HuH-7 (cell line): ENCODE data around the gene MCTP2.

Experiments used
- DNase-seq: peaks from one replicate; pipeline ENCODE4 v3.0.0; 2011; ENCODE audit warnings: low spot score

The MCTP2 gene

GRCh38 chr15:94353488-94353820 is 122.1 kb downstream of the MCTP2 start:
- no peak for DNase-seq

GRCh38 chr15:94354655-94355054 is 123.3 kb downstream of the MCTP2 start:
- DNase-seq = no peak

GRCh38 chr15:94359716-94360115 is 128.4 kb downstream of the MCTP2 start:
- no peak for DNase-seq

- DNase-seq = no peak
Observed at GRCh38 chr15:94360251-94360685, 128.9 kb downstream of the MCTP2 start.

- DNase-seq = no peak
Observed at GRCh38 chr15:94362385-94363092, 131.2 kb downstream of the MCTP2 start.

- DNase-seq = no peak
Observed at GRCh38 chr15:94363382-94363781, 132.0 kb downstream of the MCTP2 start.

- no peak for DNase-seq
Observed at GRCh38 chr15:94366781-94367180, 135.4 kb downstream of the MCTP2 start.

- no peak for DNase-seq
Observed at GRCh38 chr15:94367726-94368535, 136.6 kb downstream of the MCTP2 start.

GRCh38 chr15:94370206-94370935 is 139.0 kb downstream of the MCTP2 start:
- no peak for DNase-seq

GRCh38 chr15:94370936-94371285 is 139.6 kb downstream of the MCTP2 start:
- no peak for DNase-seq

- no peak for DNase-seq
Observed at GRCh38 chr15:94372821-94373220, 141.5 kb downstream of the MCTP2 start.

GRCh38 chr15:94375997-94376396 is 144.6 kb downstream of the MCTP2 start:
- DNase-seq = no peak

GRCh38 chr15:94379986-94380385 is 148.6 kb downstream of the MCTP2 start:
- DNase-seq = no peak

GRCh38 chr15:94380798-94381197 is 149.4 kb downstream of the MCTP2 start:
- no peak for DNase-seq

GRCh38 chr15:94381384-94381783 is 150.0 kb downstream of the MCTP2 start:
- DNase-seq = no peak

- DNase-seq = no peak
Observed at GRCh38 chr15:94383041-94383440, 151.7 kb downstream of the MCTP2 start.

GRCh38 chr15:94383706-94384105 is 152.3 kb downstream of the MCTP2 start:
- no peak for DNase-seq

- no peak for DNase-seq
Observed at GRCh38 chr15:94385441-94385840, 154.1 kb downstream of the MCTP2 start.

- DNase-seq = no peak
Observed at GRCh38 chr15:94386351-94386750, 155.0 kb downstream of the MCTP2 start.

GRCh38 chr15:94387442-94387841 is 156.1 kb downstream of the MCTP2 start:
- no peak for DNase-seq

GRCh38 chr15:94387849-94388441 is 156.6 kb downstream of the MCTP2 start:
- no peak for DNase-seq

GRCh38 chr15:94395640-94396039 is 164.3 kb downstream of the MCTP2 start:
- no peak for DNase-seq

GRCh38 chr15:94397337-94397736 is 166.0 kb downstream of the MCTP2 start:
- DNase-seq = no peak
